Neural cell (in vitro differentiated cells): ENCODE data around the gene ADCY1. TPM values are rescaled to one million over a fixed set of nuclear protein-coding genes. Genes with fewer than 3 reads are reported as not detected.

ENCODE experiments used
- H2AFZ ChIP-seq: fragments of 200-600, 300-800 bp; sonication (generic), shearing (Covaris generic); 2 replicates; pipeline ENCODE4 v1.6.0; 2014; ENCODE audit warnings: low read depth, mild to moderate bottlenecking, antibody characterized with exemption, low read length, moderate library complexity
- H3F3A ChIP-seq: fragments of 200-600 bp; shearing (Covaris generic); 2 replicates; pipeline ENCODE4 v1.6.1; 2016; ENCODE audit warnings: mild to moderate bottlenecking, moderate library complexity, mixed read lengths, antibody characterized with exemption, low read length; ENCODE audit not compliant: insufficient read depth, poor library complexity, severe bottlenecking
- H3K27ac ChIP-seq: fragments of 200-600, 300-800 bp; sonication (generic), shearing (Covaris generic); 2 replicates; pipeline ENCODE4 v1.5.1; 2014; ENCODE audit warnings: mild to moderate bottlenecking, low read length, moderate library complexity
- H3K27me3 ChIP-seq: fragments of 300-800, 200-600 bp; sonication (generic), shearing (Covaris generic); 2 replicates; pipeline ENCODE4 v1.6.0; 2014; ENCODE audit warnings: mild to moderate bottlenecking, low read depth, low read length, moderate library complexity; ENCODE audit not compliant: insufficient read depth
- H3K36me3 ChIP-seq: fragments of 300-800, 200-600 bp; sonication (generic), shearing (Covaris generic); 2 replicates; pipeline ENCODE4 v1.5.1; 2014; ENCODE audit warnings: mild to moderate bottlenecking, antibody characterized with exemption, low read length, moderate library complexity; ENCODE audit not compliant: insufficient read depth
- H3K4me2 ChIP-seq: fragments of 300-800, 200-600 bp; sonication (generic), shearing (Covaris generic); 2 replicates; pipeline ENCODE4 v1.6.0; 2014; ENCODE audit warnings: mild to moderate bottlenecking, low read length
- H3K4me3 ChIP-seq: fragments of 300-800, 200-600 bp; sonication (generic), shearing (Covaris generic); 2 replicates; pipeline ENCODE4 v1.5.1; 2014; ENCODE audit warnings: mild to moderate bottlenecking, low read length, moderate library complexity
- H3K79me2 ChIP-seq: fragments of 200-600 bp; shearing (Covaris generic); replicated peaks from 2 replicates; pipeline ENCODE4 v1.6.0; 2014; ENCODE audit warnings: mild to moderate bottlenecking, low read length, moderate library complexity; ENCODE audit not compliant: insufficient read depth
- H3K9ac ChIP-seq: fragments of 300-800, 200-600 bp; sonication (generic), shearing (Covaris generic); 2 replicates; pipeline ENCODE4 v1.6.1; 2016; ENCODE audit warnings: mild to moderate bottlenecking, low read length, mixed read lengths
- H3K9me2 ChIP-seq: fragments of 200-600 bp; shearing (Covaris generic); 2 replicates; pipeline ENCODE4 v1.6.1; 2016; ENCODE audit warnings: mild to moderate bottlenecking, low read length, mixed read lengths; ENCODE audit not compliant: insufficient read depth
- H3K9me3 ChIP-seq: fragments of 200-600, 300-800 bp; sonication (generic), shearing (Covaris generic); 2 replicates; pipeline ENCODE4 v1.6.1; 2016; ENCODE audit warnings: mild to moderate bottlenecking, mixed run types, low read length, moderate library complexity, mixed read lengths
- H4K20me1 ChIP-seq: fragments of 200-600 bp; shearing (Covaris generic); 2 replicates; pipeline ENCODE4 v1.6.1; 2016; ENCODE audit warnings: mild to moderate bottlenecking, mixed run types; ENCODE audit not compliant: insufficient read depth
- EP300 ChIP-seq: fragments of 450-650 bp; conservative IDR thresholded peaks from 2 replicates; pipeline ENCODE4 v1.6.1; 2014; ENCODE audit warnings: antibody characterized with exemption, mild to moderate bottlenecking, moderate library complexity; ENCODE audit not compliant: poor library complexity, severe bottlenecking
- EZH2 ChIP-seq: fragments of 200-600, 300-800 bp; shearing (Covaris generic), sonication (generic); IDR thresholded peaks from 2 replicates; pipeline ENCODE4 v1.6.1; 2014; ENCODE audit warnings: antibody characterized with exemption, low read length, borderline replicate concordance, mild to moderate bottlenecking; ENCODE audit not compliant: insufficient read depth, poor library complexity, severe bottlenecking
- MXI1 ChIP-seq: fragments of 450-650 bp; conservative IDR thresholded peaks from 2 replicates; pipeline ENCODE4 v1.6.1; 2014; ENCODE audit warnings: antibody characterized with exemption, mild to moderate bottlenecking; ENCODE audit not compliant: poor library complexity, severe bottlenecking
- POLR2AphosphoS5 ChIP-seq: IDR thresholded peaks from 2 replicates; pipeline ENCODE4 v1.6.1; 2012
- RAD21 ChIP-seq: fragments of 450-650 bp; conservative IDR thresholded peaks from 2 replicates; pipeline ENCODE4 v1.6.1; 2014; ENCODE audit warnings: antibody characterized with exemption, mild to moderate bottlenecking, moderate library complexity
- SMC3 ChIP-seq: fragments of 450-650 bp; conservative IDR thresholded peaks from 2 replicates; pipeline ENCODE4 v1.6.1; 2014; ENCODE audit warnings: antibody characterized with exemption, mild to moderate bottlenecking, moderate library complexity; ENCODE audit not compliant: poor library complexity
- TAF1 ChIP-seq: IDR thresholded peaks from 2 replicates; pipeline ENCODE4 v1.6.1; 2012; ENCODE audit warnings: low read depth
- polyA plus RNA-seq: library from polyadenylated mRNA; depleted of rRNA; stranded (reverse); fragments of >200 nt; gene quantifications from 2 replicates; pipeline ENCODE4 v1.2.3, GENCODE V29; 2014
- TF ChIP-seq, protein P1 (sequence below): fragments of 450-650 bp; IDR thresholded peaks from 2 replicates; pipeline ENCODE4 v1.5.1; 2014; ENCODE audit warnings: antibody characterized with exemption, mild to moderate bottlenecking, moderate library complexity; ENCODE audit not compliant: poor library complexity, severe bottlenecking
- TF ChIP-seq, protein P2 (sequence below): IDR thresholded peaks from 2 replicates; pipeline ENCODE4 v1.6.1; 2012; ENCODE audit warnings: borderline replicate concordance

Gene ADCY1
- polyA plus RNA-seq, 1 donor from 2014 or later: 14.8 TPM

GRCh38 chr7:45566386-45566785 is 7.8 kb upstream of the ADCY1 start:
- no peak overlapping the region for H3K4me3 ChIP-seq

DNA sequence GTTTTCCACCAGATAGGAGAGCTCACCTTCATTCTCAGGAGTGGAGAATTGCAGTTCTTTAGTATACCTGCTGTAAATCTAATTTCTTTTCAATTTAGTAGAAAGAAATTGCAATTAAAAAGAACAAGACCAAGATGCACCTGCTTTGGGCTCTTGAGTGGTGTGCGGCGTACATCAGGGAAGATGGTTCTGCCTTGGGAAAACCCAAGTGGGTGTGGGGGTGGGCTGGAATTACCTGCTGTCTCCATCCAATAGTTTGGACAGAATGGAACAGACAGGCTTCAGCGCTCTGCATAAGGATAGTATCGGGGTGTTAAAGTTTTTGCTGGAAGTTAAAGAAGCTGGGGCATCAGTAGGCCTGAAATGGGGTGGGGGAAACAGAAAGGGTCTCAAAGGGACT is 7.2 kb upstream of the ADCY1 start:
- no peak for TF ChIP-seq MXI1
- Histone ChIP-seq H3K9ac (no peak overlapping the region), H3K9me3 (no peaks in the 10 kb centered on the region), H3K79me2 (no peaks in the 10 kb centered on the region), H3K27me3 (no peaks in the 10 kb centered on the region), H3K4me2 (no peak overlapping the region), H3K27ac (no peak overlapping the region), H3K9me2 (no peaks in the 10 kb centered on the region), H4K20me1 (no peaks in the 10 kb centered on the region), H3K36me3 (no peaks in the 10 kb centered on the region), H2AFZ (no peak overlapping the region), H3F3A (no peaks in the 10 kb centered on the region), H3K4me3 (no peak overlapping the region)

More at GRCh38 chr7:45566386-45566785, 7.8 kb upstream of the ADCY1 start:
- H3K9me2 ChIP-seq: no peaks in the 10 kb centered on the region
- no peak overlapping the region for H2AFZ ChIP-seq
- H3K27me3 ChIP-seq: no peaks in the 10 kb centered on the region
- no peaks in the 10 kb centered on the region for H3K79me2 ChIP-seq
- no peaks in the 10 kb centered on the region for H4K20me1 ChIP-seq
- no peak overlapping the region for H3K4me2 ChIP-seq
- H3K9ac ChIP-seq: no peak overlapping the region
- no peaks in the 10 kb centered on the region for H3K36me3 ChIP-seq
- no peaks in the 10 kb centered on the region for H3F3A ChIP-seq
- no peak for TF ChIP-seq RAD21
- TF ChIP-seq, protein P1, sequence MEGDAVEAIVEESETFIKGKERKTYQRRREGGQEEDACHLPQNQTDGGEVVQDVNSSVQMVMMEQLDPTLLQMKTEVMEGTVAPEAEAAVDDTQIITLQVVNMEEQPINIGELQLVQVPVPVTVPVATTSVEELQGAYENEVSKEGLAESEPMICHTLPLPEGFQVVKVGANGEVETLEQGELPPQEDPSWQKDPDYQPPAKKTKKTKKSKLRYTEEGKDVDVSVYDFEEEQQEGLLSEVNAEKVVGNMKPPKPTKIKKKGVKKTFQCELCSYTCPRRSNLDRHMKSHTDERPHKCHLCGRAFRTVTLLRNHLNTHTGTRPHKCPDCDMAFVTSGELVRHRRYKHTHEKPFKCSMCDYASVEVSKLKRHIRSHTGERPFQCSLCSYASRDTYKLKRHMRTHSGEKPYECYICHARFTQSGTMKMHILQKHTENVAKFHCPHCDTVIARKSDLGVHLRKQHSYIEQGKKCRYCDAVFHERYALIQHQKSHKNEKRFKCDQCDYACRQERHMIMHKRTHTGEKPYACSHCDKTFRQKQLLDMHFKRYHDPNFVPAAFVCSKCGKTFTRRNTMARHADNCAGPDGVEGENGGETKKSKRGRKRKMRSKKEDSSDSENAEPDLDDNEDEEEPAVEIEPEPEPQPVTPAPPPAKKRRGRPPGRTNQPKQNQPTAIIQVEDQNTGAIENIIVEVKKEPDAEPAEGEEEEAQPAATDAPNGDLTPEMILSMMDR: no peak
- no peak for TF ChIP-seq EP300
- no peak for TF ChIP-seq MXI1
- no peak for TF ChIP-seq SMC3
- no peak for TF ChIP-seq POLR2AphosphoS5
- no peak for TF ChIP-seq EZH2
- TF ChIP-seq, protein P2, sequence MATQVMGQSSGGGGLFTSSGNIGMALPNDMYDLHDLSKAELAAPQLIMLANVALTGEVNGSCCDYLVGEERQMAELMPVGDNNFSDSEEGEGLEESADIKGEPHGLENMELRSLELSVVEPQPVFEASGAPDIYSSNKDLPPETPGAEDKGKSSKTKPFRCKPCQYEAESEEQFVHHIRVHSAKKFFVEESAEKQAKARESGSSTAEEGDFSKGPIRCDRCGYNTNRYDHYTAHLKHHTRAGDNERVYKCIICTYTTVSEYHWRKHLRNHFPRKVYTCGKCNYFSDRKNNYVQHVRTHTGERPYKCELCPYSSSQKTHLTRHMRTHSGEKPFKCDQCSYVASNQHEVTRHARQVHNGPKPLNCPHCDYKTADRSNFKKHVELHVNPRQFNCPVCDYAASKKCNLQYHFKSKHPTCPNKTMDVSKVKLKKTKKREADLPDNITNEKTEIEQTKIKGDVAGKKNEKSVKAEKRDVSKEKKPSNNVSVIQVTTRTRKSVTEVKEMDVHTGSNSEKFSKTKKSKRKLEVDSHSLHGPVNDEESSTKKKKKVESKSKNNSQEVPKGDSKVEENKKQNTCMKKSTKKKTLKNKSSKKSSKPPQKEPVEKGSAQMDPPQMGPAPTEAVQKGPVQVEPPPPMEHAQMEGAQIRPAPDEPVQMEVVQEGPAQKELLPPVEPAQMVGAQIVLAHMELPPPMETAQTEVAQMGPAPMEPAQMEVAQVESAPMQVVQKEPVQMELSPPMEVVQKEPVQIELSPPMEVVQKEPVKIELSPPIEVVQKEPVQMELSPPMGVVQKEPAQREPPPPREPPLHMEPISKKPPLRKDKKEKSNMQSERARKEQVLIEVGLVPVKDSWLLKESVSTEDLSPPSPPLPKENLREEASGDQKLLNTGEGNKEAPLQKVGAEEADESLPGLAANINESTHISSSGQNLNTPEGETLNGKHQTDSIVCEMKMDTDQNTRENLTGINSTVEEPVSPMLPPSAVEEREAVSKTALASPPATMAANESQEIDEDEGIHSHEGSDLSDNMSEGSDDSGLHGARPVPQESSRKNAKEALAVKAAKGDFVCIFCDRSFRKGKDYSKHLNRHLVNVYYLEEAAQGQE: no peak
- TF ChIP-seq TAF1: no peak
- no peaks in the 10 kb centered on the region for H3K9me3 ChIP-seq
- no peak overlapping the region for H3K27ac ChIP-seq

- TF ChIP-seq, protein P2: no peak
- TF ChIP-seq SMC3 (no peak), TAF1 (no peak), RAD21 (no peak), EP300 (no peak), MXI1 (no peak), POLR2AphosphoS5 (no peak), EZH2 (no peak)
- TF ChIP-seq, protein P1: no peak
- no peaks in the 10 kb centered on the region for H4K20me1 ChIP-seq
- no peaks in the 10 kb centered on the region for H3K79me2 ChIP-seq
- no peak overlapping the region for H3K4me3 ChIP-seq
- H3F3A ChIP-seq: no peaks in the 10 kb centered on the region
- H3K4me2 ChIP-seq: no peak overlapping the region
- H3K9me3 ChIP-seq: no peaks in the 10 kb centered on the region
- H3K27ac ChIP-seq: no peak overlapping the region
- H3K9me2 ChIP-seq: no peaks in the 10 kb centered on the region
- H3K36me3 ChIP-seq: no peaks in the 10 kb centered on the region
- H3K27me3 ChIP-seq: no peaks in the 10 kb centered on the region
- H3K9ac ChIP-seq: no peak overlapping the region
- H2AFZ ChIP-seq: no peak overlapping the region
Measured at GRCh38 chr7:45567713-45568112, 6.5 kb upstream of the ADCY1 start.
